Natural killer cell treated with Interleukin-12 subunit alpha and Interleukin-12 subunit beta and Interleukin-15 and Interleukin-18, amount 100 ng/mL, for 72 hours (primary cell): ENCODE results near the gene NCOA7. TPM values are rescaled to one million over a fixed set of nuclear protein-coding genes. Genes with fewer than 3 reads are reported as not detected.
A peak's percentile ranks its signal among the peaks of the same experiment; 100 is the strongest.
"Not testable (repeated sequence)": the region's sequence is repeated elsewhere in the genome, so short reads cannot be mapped to it uniquely, and the experiment has no call there.

Experiments
- ATAC-seq, 2 donors: fragments of 150-1000 bp; cut with Tn5 transposase in 1 of 2; sonication (Bioruptor Pico), chemical (Tn5 transposase) in 1 of 2; 2 replicates each; pipeline ENCODE4 v1.10.0; 2021
- DNase-seq: peaks from one replicate; pipeline ENCODE4 v3.0.0; 2022; ENCODE audit warnings: low spot score
- H3K27ac Mint-ChIP-seq, 2 donors: 1 replicate in 1 of 2; 2 replicates in 1 of 2; pipeline ENCODE4 v1.8.0; 2022; ENCODE audit warnings: mixed read lengths in 2 of 2, mild to moderate bottlenecking in 1 of 2, moderate library complexity in 1 of 2
- H3K27me3 Mint-ChIP-seq, 2 donors: 1 replicate in 1 of 2; 2 replicates in 1 of 2; pipeline ENCODE4 v1.8.0; 2022; ENCODE audit warnings: mixed read lengths in 2 of 2
- H3K36me3 Mint-ChIP-seq: one replicate; pipeline ENCODE4 v1.8.0; 2022; ENCODE audit warnings: mixed read lengths
- H3K4me1 Mint-ChIP-seq, 2 donors: 1 replicate in 1 of 2; 2 replicates in 1 of 2; pipeline ENCODE4 v1.8.0; 2022; ENCODE audit warnings: low read depth in 2 of 2, mixed read lengths in 2 of 2, mild to moderate bottlenecking in 1 of 2
- H3K4me3 Mint-ChIP-seq: one replicate; pipeline ENCODE4 v1.8.0; 2022; ENCODE audit warnings: mixed read lengths
- H3K9me3 Mint-ChIP-seq: 2 replicates; pipeline ENCODE4 v1.8.0; 2022; ENCODE audit warnings: mixed read lengths
- total RNA-seq, 2 donors: library from RNA; stranded (reverse); gene quantifications; one replicate each; pipeline ENCODE4 v1.2.3, GENCODE V29; 2022

NCOA7 gene
- total RNA-seq, 2 donors from 2014 or later: 41.4 to 63.9 TPM

GRCh38 chr6:125834348-125834747, 43.6 kb downstream of the NCOA7 start:
- Mint-ChIP-seq H3K4me3 (no peak overlapping the region), H3K27ac (peak overlapping the region in 1 of 2 donors; percentile 18), H3K4me1 (peaks cover 43 to 51% of the 10 kb centered on the region in 2 donors), H3K9me3 (no peaks in the 10 kb centered on the region), H3K27me3 (no peaks in the 10 kb centered on the region), H3K36me3 (no peaks in the 10 kb centered on the region)
- ATAC-seq (no peak), DNase-seq (no peak)

DNA sequence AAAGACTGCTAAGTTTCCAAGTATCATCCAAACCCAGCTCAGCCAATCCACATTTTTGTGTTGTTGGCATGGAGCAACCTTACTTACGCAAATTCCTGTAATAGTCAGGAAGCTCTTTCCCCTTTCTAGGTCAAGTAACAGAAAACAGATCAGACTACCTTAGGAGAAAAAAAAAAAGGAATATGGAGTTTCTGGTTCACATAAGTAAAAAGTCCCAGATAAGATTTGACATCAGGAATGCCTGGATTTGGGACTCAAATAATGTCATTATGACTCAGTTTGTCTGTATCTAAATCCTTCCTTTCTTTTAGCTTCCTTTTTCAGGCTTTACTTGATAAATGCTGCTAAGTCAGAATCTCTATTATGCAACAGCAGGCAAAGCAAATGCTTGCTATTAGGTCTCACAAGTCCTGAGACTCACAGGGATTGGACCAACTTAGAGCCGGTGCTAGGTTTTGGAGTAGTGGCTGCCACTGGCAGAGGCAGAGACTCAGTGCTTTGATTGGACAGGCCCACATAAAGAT, 44.5 kb downstream of the NCOA7 start:
- H3K27ac Mint-ChIP-seq: no peak overlapping the region
- no peak for DNase-seq
- H3K9me3 Mint-ChIP-seq: no peaks in the 10 kb centered on the region
- no peak overlapping the region for H3K4me3 Mint-ChIP-seq
- H3K36me3 Mint-ChIP-seq: no peaks in the 10 kb centered on the region
- no peaks in the 10 kb centered on the region for H3K27me3 Mint-ChIP-seq
- peaks cover 36 to 42% of the 10 kb centered on the region in 2 donors for H3K4me1 Mint-ChIP-seq
- no peak for ATAC-seq

- Mint-ChIP-seq H3K27ac (no peak overlapping the region), H3K27me3 (no peaks in the 10 kb centered on the region), H3K4me1 (peaks cover 29 to 34% of the 10 kb centered on the region in 2 donors), H3K9me3 (no peaks in the 10 kb centered on the region), H3K36me3 (no peaks in the 10 kb centered on the region), H3K4me3 (no peak overlapping the region)
- DNase-seq: no peak
- no peak for ATAC-seq
These were observed 45.7 kb downstream of the NCOA7 start for GRCh38 chr6:125836466-125836865.

DNA sequence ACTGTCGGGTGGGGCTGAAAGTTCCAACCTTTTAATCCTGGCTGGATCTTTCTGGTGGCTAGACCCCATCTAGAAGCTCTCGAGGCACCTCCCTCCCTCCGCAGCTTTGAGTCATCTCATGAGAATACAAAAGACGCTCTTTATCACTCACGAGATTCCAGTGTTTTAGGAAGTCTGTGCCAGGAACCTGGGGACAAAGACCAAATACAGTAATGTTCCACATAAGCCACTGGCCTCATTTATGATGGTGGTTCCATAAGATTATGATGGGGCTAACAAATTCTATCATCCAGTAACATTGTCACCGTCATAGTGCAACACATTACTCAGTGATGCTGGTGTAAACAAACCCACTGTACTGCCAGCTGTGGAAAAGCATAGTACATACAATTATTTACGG, 48.7 kb downstream of the NCOA7 start:
- Mint-ChIP-seq H3K36me3 (no peaks in the 10 kb centered on the region), H3K4me1 (peaks cover 10 to 11% of the 10 kb centered on the region in 2 donors), H3K4me3 (no peak overlapping the region), H3K27ac (no peak overlapping the region), H3K9me3 (no peaks in the 10 kb centered on the region), H3K27me3 (no peaks in the 10 kb centered on the region)
- DNase-seq (no peak), ATAC-seq (no peak)

DNA sequence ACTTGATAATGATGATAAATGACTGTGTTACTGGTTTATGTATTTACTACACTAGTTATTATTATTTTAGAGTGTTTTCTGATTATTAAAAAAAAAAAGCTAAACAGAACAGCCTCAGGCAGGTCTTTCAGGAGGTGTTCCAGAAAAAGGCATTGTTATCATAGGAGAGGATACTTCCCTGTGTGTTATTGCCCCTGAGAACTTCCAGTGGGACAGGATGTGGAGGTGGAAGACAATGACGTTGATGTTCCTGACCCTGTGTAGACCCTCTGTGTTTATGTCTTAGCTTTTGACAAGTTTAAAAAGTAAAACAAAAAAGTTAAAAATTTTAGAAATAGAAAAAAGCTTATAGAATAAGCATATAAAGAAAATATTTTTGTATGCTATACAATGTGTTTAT, 49.1 kb downstream of the NCOA7 start:
- no peaks in the 10 kb centered on the region for H3K9me3 Mint-ChIP-seq
- H3K27me3 Mint-ChIP-seq: no peaks in the 10 kb centered on the region
- no peak for DNase-seq
- H3K4me1 Mint-ChIP-seq: peaks cover 6 to 7% of the 10 kb centered on the region in 2 donors
- no peaks in the 10 kb centered on the region for H3K36me3 Mint-ChIP-seq
- H3K27ac Mint-ChIP-seq: no peak overlapping the region
- H3K4me3 Mint-ChIP-seq: no peak overlapping the region
- ATAC-seq: no peak

DNA sequence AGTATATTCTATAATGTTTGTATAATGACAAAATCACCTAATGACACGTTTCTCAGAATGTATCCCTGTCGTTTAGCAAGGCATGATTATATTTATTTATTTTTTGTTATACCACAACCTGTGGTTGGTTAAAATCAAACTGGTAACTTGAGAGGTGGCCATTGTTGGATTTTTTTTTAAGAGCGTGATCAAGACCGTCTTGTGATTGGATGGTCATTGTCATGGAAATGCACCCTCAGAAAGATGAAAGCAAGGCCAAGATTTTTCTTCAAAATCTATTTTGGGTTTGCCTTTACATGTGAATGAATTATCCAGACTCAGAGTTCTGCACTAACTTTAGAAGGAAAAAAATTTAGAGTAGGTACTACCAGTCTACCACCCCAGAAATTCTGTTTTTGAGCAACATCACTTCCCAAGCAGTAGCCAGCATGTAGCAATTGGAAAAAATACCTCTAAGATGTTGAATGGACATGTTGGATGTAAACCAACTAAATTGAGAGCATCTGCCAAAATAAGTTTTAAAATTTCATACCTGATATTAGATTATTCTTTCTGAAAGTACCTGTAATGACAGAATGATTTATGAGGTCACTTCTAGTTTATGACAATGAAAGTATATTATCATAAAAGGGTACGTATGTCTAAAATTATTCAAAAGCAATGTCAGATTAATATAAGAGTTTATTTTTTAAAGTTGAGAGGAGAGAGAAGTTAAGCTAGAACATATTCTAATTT, 50.8 kb downstream of the NCOA7 start:
- Mint-ChIP-seq H3K4me1 (peaks cover 3 to 5% of the 10 kb centered on the region in 2 donors), H3K27ac (no peak overlapping the region), H3K27me3 (no peaks in the 10 kb centered on the region), H3K4me3 (no peak overlapping the region), H3K9me3 (no peaks in the 10 kb centered on the region), H3K36me3 (no peaks in the 10 kb centered on the region)
- no peak for DNase-seq
- no peak for ATAC-seq

- peaks cover 3 to 5% of the 10 kb centered on the region in 2 donors for H3K4me1 Mint-ChIP-seq
- DNase-seq: no peak
- H3K36me3 Mint-ChIP-seq: no peaks in the 10 kb centered on the region
- no peak overlapping the region for H3K4me3 Mint-ChIP-seq
- no peak for ATAC-seq
- no peak overlapping the region for H3K27ac Mint-ChIP-seq
- H3K9me3 Mint-ChIP-seq: no peaks in the 10 kb centered on the region
- no peaks in the 10 kb centered on the region for H3K27me3 Mint-ChIP-seq
These were observed 51.4 kb downstream of the NCOA7 start for GRCh38 chr6:125842091-125842626.

GRCh38 chr6:125843593-125843992, 52.8 kb downstream of the NCOA7 start:
- peaks cover 3% of the 10 kb centered on the region for H3K9me3 Mint-ChIP-seq
- H3K27ac Mint-ChIP-seq: no peak overlapping the region
- no peaks in the 10 kb centered on the region for H3K36me3 Mint-ChIP-seq
- H3K27me3 Mint-ChIP-seq: no peaks in the 10 kb centered on the region
- H3K4me3 Mint-ChIP-seq: no peak overlapping the region
- DNase-seq (no peak), ATAC-seq (no peak)
- peaks cover 0 to 6% of the 10 kb centered on the region in 2 donors for H3K4me1 Mint-ChIP-seq

DNA sequence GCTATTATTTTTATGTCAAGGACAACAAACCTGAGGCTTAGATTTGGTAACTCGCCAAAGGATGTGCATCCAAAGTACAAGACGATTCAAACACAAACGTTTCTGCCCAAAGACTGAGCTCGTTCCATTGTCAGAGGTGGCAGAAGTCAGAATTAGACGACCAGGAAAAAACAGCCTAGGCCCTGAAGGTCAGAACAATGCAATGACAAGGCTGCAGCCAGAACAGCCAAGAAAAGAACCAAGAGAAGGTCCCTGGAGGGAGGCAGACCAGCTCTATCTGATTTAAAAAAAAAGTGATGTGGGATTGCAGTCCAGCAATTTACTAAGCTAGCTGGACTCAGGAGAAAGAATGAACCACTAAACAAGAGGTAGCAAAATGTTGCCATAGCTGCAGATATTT, 54.2 kb downstream of the NCOA7 start:
- H3K4me1 Mint-ChIP-seq: peaks cover 0 to 6% of the 10 kb centered on the region in 2 donors
- ATAC-seq (no peak), DNase-seq (no peak)
- H3K4me3 Mint-ChIP-seq: no peak overlapping the region
- H3K27me3 Mint-ChIP-seq: no peaks in the 10 kb centered on the region
- peaks cover 3% of the 10 kb centered on the region for H3K9me3 Mint-ChIP-seq
- no peak overlapping the region for H3K27ac Mint-ChIP-seq
- H3K36me3 Mint-ChIP-seq: no peaks in the 10 kb centered on the region

DNA sequence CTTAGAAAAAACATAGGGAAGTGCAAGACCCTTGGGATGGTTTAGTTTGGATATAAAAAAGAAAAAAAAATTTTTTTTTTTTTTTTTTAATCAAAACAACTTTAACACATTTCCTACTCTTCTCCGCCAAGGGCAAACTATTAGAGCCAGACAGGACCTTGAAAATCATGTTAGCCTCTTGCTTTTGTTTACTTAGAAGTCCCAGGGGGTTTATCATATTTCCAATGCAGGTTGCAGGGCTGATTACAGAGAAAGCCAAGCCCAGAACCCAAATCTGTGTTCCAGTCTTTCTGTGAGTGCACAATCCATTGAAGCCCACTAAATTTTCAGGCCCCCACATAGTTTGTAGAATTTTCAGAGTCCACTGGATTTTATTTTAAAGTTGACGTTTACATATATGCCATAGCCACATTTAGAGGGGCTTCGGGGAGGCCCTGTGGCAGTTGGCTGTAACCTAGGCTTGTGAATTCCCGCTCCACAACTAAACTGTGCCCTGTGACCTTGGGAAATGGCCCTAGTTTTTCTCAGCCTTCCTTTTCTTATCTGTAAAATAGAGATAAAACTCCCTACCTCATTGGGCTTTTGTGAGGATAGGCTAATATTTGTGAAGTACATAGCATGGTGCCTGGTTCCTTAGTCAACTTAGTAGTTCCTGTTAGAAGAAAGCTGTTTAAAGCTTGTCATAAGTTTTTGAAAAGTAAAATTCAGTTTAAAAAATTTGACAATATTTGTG, 55.7 kb downstream of the NCOA7 start:
- no peak for ATAC-seq

DNA sequence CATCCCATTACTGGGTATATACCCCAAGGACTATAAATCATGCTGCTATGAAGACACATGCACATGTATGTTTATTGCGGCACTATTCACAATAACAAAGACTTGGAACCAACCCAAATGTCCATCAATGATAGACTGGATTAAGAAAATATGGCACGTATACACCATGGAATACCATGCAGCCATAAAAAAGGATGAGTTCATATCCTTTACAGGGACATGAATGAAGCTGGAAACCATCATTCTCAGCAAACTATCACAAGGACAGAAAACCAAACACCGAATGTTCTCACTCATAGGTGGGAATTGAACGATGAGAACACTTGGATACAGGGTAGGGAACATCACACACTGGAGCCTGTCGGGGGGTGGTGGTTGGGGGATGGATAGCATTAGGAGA, 57.5 kb downstream of the NCOA7 start:
- H3K27ac Mint-ChIP-seq, ATAC-seq, H3K27me3 Mint-ChIP-seq, H3K9me3 Mint-ChIP-seq, DNase-seq, H3K4me3 Mint-ChIP-seq: not testable (repeated sequence)
- Mint-ChIP-seq H3K36me3 (peaks cover 17% of the 10 kb centered on the region), H3K4me1 (peaks cover 8 to 10% of the 10 kb centered on the region in 2 donors)

More for the DNA sequence above, 55.7 kb downstream of the NCOA7 start:
- Mint-ChIP-seq H3K36me3 (no peaks in the 10 kb centered on the region), H3K4me3 (no peak overlapping the region), H3K27me3 (no peaks in the 10 kb centered on the region), H3K9me3 (peaks cover 3% of the 10 kb centered on the region), H3K4me1 (peaks cover 0 to 8% of the 10 kb centered on the region in 2 donors), H3K27ac (no peak overlapping the region)
- DNase-seq: no peak

DNA sequence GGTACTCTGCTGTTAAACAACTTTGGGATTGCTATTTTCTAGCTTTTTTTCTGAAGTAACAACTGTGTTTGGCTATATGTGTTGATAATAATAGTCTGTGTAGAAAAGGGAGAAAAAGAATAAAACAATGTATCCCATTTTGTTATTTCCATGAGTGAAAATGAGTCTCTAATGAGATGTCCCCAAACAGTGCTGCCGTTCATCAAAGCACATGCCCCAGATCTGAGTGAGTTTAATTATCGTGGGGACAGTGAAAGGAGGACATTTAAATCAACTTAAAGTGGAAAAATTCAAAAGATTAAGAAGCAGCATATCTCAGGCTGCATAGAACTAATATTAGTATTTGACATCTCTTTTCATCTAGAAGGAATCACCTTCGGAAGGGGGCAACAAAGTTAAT, 59.6 kb downstream of the NCOA7 start:
- Mint-ChIP-seq H3K27me3 (no peaks in the 10 kb centered on the region), H3K4me1 (peaks cover 14 to 23% of the 10 kb centered on the region in 2 donors), H3K9me3 (peaks cover 3% of the 10 kb centered on the region), H3K27ac (no peak overlapping the region), H3K36me3 (peaks cover 19% of the 10 kb centered on the region), H3K4me3 (no peak overlapping the region)
- DNase-seq (no peak), ATAC-seq (no peak)

GRCh38 chr6:125852587-125852986, 61.8 kb downstream of the NCOA7 start:
- H3K27me3 Mint-ChIP-seq: no peaks in the 10 kb centered on the region
- peaks cover 19% of the 10 kb centered on the region for H3K36me3 Mint-ChIP-seq
- peaks cover 3% of the 10 kb centered on the region for H3K9me3 Mint-ChIP-seq
- DNase-seq: no peak
- H3K27ac Mint-ChIP-seq: no peak overlapping the region
- peaks cover 17 to 33% of the 10 kb centered on the region in 2 donors for H3K4me1 Mint-ChIP-seq
- ATAC-seq: no peak
- no peak overlapping the region for H3K4me3 Mint-ChIP-seq

- Mint-ChIP-seq H3K36me3 (peaks cover 19% of the 10 kb centered on the region), H3K9me3 (no peaks in the 10 kb centered on the region), H3K4me1 (peaks cover 14 to 33% of the 10 kb centered on the region in 2 donors), H3K4me3 (no peak overlapping the region), H3K27me3 (no peaks in the 10 kb centered on the region), H3K27ac (no peak overlapping the region)
- DNase-seq: no peak
- ATAC-seq: no peak
These were observed 62.4 kb downstream of the NCOA7 start for GRCh38 chr6:125853168-125853567.
